Right renal cortex interstitium (tissue), 3 donors: ENCODE measurements around the gene ANKLE2. TPM values are rescaled to one million over a fixed set of nuclear protein-coding genes. Genes with fewer than 3 reads are reported as not detected.
"Not testable (repeated sequence)": the region's sequence is repeated elsewhere in the genome, so short reads cannot be mapped to it uniquely, and the experiment has no call there.

Experiments used
- DNase-seq, 3 donors: peaks; one replicate each; pipeline ENCODE4 v3.0.0-alpha.2; 2013; ENCODE audit warnings: low read depth in 3 of 3, low spot score in 2 of 3
- polyA plus RNA-seq, 3 donors: library from polyadenylated mRNA; unstranded; fragments of 120-200 nt; gene quantifications; one replicate each; pipeline ENCODE4 v1.2.1, GENCODE V29; 2013; ENCODE audit not compliant: insufficient read length in 3 of 3

Gene ANKLE2
- polyA plus RNA-seq: 10 to 100 TPM; 57.8 to 66.7 (median 58.5) TPM

GRCh38 chr12:132761032-132761920 lies at the start of gene ANKLE2:
ANKLE2 (minus strand) TSS chr12:132761832; CDS start chr12:132761798, 34 bp downstream.
- no peak for DNase-seq

GRCh38 chr12:132809391-132809790 lies 47.8 kb upstream of the ANKLE2 start:
- DNase-seq: not testable (repeated sequence)

DNA sequence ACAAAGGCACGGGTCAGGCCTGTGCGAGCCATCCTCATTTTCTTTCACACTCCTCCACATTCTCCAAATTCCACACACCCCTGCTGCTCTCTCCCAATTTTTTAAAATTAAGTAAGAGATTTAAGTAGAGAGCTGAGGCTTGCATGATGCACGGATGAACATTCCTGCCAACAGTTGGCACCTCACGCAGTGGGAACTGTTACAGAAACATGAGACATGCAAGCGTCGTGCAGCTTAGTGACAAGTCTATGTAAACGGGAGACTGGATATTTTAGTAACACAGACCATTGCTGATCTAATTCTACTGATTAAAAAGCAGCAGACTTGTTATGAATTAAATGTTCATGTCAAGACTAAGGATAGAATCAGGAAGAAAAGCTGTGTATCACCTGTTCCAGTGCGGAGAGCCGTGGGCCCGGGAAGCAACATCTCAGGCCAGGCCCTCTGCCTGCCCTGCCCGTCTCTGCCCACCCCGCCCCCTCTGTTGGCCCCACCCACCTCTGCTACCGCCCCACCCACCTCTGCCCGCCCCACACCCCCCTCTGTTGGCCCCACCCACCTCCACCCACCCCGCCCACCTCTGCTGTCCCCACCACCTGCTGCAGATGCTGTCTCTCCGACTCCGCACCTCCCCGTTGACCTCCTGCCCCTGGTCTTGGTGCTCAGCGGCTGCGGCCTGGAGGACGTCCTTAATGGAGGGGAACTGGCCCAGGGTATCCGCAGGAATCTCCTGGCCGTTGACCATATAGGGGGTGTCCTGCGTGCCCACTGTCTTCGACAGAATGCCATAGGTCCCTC lies 45.9 kb upstream of the ANKLE2 start:
- no peak for DNase-seq

GRCh38 chr12:132806857-132807256 lies 45.2 kb upstream of the ANKLE2 start:
- DNase-seq: no peak

GRCh38 chr12:132804426-132804861 lies 42.8 kb upstream of the ANKLE2 start:
- no peak for DNase-seq

DNA sequence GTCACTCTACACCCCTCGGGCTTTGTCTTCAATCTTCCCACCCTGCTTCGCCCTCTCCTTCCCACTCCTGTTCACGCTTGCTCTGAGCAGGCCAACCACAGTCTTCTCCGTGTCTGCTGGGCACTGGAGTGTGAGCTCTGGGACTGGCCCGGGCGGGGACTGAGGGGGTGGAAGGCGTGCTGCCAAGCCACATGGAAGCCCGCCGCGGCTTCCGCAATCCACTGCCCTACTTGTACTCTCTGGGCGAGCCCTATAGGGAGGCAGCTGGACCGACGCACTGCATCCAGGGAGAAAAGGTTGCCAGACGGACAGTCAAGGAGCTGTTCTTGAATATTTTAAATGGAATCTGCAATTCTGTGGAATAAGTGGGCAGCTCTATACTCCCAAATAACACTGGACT lies 42.3 kb upstream of the ANKLE2 start:
- no peak for DNase-seq

- DNase-seq: no peak
Measured at GRCh38 chr12:132803125-132803524, 41.5 kb upstream of the ANKLE2 start.

GRCh38 chr12:132801741-132802140 lies 40.1 kb upstream of the ANKLE2 start:
- no peak for DNase-seq

DNA sequence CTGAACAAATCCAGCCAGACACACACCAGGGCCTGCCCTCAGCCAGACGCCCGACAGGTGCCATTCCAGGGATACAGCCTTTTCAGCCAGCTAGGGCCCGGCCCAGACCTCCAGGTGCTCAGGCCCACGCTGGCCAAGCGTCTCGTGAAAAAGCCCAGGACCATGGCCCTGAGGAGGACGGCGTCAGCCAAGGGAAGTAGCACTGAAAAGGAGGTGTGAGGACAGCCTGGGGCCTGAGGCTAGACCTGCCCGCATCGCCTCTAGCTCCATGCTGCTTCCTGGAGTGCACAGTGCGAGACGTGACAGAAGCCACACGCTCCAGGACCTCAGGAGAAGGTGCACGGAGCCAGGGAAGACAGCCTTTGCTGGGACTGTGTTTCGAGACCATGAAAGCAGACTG lies 37.2 kb upstream of the ANKLE2 start:
- no peak for DNase-seq

- no peak for DNase-seq
Measured at GRCh38 chr12:132797820-132798570, 36.4 kb upstream of the ANKLE2 start.

DNA sequence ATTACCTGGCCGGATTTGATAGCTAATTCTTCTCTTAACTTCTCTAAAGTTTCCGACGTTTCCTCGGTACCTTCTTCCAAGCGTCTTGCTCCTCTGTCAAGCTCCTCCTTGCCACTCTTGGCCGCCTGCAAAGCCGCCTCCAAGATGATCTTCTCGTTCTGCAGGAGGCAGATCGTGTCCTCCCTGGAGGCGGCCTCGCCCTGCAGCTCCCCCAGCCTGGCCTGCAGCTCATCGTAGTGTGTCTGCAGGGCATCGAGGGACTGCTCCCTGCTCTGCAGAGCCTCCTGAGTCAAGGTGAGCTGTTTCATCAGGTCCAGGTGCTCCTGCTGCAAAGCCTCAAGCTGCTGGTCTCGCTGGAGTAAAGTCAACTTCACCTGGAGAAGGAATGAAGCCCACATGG lies 34.2 kb upstream of the ANKLE2 start:
- no peak for DNase-seq

DNA sequence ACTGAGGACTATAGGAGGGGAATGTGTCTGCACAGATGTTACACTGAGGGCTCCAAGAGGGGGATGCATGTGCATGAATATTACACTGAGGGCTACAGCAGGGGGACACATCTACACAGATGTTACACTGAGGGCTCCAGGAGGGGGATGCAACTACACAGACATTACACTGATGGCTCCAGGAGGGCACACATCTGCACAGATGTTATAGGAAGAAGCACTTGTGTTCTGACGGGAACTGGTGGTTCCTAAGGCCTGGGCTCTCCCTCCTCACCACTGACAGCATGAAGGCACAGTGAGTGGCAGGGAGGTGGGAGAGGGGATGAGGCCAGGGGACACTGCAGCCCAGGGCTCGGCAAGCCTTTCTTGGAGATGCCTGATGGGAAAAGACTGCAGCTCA lies 30.3 kb upstream of the ANKLE2 start:
- not testable (repeated sequence) for DNase-seq

DNA sequence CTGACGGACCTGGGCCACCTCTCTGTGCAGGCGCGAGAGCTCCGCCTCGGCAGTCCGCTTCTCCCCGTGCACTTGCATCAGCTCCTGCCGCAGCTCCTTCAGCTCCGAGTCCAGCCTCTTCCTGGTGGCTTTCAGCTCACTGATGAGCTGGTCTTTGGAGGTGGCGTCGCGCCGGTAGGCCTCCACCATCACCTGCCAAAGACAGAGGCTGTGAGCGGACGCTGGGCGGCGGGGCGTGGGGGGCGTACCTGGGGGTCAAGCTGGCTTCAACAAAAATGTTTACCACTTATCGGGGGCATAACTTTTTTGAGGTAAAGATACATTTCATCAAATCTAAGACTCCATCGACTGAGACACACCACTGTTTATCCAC lies 27.5 kb upstream of the ANKLE2 start:
- no peak for DNase-seq

- no peak for DNase-seq
Measured at GRCh38 chr12:132788375-132789098, 26.9 kb upstream of the ANKLE2 start.

- no peak for DNase-seq
Measured at GRCh38 chr12:132787877-132788276, 26.2 kb upstream of the ANKLE2 start.

DNA sequence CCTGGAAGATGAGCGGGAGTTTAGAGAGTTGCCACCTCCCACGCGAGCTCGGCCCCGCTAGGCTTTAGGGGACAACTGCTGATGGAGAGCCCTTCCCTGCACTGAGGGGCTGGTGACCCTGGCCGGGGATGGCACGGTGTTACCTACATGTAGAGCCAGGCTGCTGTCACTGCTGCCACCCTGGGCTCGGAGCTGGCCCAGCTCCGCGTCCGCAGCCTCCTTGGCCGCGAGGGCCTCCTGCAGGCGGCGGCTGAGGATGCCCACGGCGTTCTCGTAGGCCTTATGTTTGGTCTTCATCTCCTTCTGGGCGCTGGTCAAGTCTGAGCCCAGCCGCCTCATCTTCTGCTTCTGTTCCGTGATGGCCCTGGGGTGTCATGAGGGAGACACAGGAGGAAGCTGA lies 24.6 kb upstream of the ANKLE2 start:
- DNase-seq: no peak

DNA sequence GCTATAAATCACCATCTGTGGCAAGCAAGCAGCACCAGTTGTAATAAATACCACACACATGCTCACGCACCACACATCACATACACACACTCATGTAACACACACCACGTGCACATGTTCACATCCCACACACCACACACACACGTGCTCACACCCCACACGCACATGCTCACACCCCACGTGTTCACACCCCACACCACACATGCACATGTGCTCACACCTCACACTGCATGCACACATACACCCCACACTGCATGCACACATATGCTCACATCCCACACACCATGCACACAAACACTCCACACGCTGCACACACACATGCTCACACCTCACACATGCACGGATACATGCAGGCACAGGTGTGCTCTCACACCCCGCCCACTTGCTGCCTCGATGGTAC lies 22.9 kb upstream of the ANKLE2 start:
- DNase-seq: no peak

DNA sequence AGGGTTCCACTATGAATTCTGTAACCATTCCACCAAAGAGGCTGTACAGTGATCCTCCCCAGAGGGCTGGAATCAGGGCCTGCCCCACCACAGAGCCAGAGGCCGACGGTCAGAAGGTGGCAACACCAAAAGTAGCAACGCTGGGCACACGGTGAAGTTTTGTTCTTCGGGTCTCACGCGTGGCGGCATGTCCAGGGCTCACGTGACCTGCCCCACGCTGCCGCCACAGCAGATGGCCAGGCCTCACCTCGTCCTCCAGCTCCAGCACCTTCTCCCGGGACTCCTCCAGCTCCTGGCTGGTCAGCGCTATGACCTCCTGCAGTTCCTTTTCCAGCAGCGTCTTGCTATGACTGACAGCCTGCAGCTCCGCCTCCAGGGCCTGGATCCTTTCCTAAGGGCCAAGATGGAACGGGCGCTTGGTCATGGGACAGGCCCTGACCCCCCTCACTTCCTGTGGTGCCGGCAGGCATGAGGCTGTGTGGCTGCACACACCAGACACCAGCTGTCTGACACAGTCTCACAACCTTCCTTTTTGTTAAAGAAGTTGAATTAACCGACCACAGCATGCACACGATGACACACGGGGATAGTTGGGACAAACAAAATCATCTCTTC lies 22.4 kb upstream of the ANKLE2 start:
- DNase-seq: no peak

GRCh38 chr12:132781938-132782337 lies 20.3 kb upstream of the ANKLE2 start:
- no peak for DNase-seq

GRCh38 chr12:132779781-132780353 lies 18.2 kb upstream of the ANKLE2 start:
- DNase-seq: no peak
